HepG2 (cell line): ENCODE data around the gene TXNRD3. TPM values are rescaled to one million over a fixed set of nuclear protein-coding genes. Genes with fewer than 3 reads are reported as not detected.

Source experiments
- ATAC-seq: fragments of 200-7000 bp; cut with Tn5 transposase; 3 replicates; pipeline ENCODE4 v1.9.1; 2020; ENCODE audit warnings: mild to moderate bottlenecking, moderate library complexity
- BruUV-seq: library from RNA; stranded (reverse); fragments of 400-500 nt; replicated peaks from 2 replicates; lab custom pipeline; 2021; lab: Mats Ljungman, UMichigan
- CTCF ChIA-PET: fragments of 300-600 bp; formaldehyde crosslinking; extraction: SDS; loops from one replicate; lab custom pipeline; 2021; ENCODE audit warnings: low total read pairs, inconsistent platforms, low intra/inter-chr PET ratio; lab: Yijun Ruan, JAX
- POLR2A ChIA-PET: fragments of 350-600 bp; sonication (Branson Sonifier 250); formaldehyde crosslinking; loops from one replicate; lab custom pipeline; 2020; ENCODE audit warnings: antibody characterized with exemption, inconsistent platforms; lab: Yijun Ruan, JAX
- DNase-seq: peaks from one replicate; pipeline ENCODE4 v3.0.0-alpha.2; 2015; ENCODE audit warnings: low spot score
- FAIRE-seq: peaks from 3 replicates; lab custom pipeline; 2011; peaks lifted over from hg19 to GRCh38; lab: Jason Lieb, UNC
- H2AFZ ChIP-seq: one replicate; pipeline ENCODE4 v1.6.1; 2011; ENCODE audit warnings: low read length, inconsistent platforms
- H3K27ac ChIP-seq: fragments of 300-600 bp; 3 replicates; pipeline ENCODE4 v1.8.0; 2011; ENCODE audit warnings: mixed run types, mild to moderate bottlenecking, mixed read lengths, low read length, inconsistent platforms; ENCODE audit not compliant: insufficient read depth; ENCODE audit errors: extremely low read length
- H3K27me3 ChIP-seq, 2 experiments: fragments of 200-600 bp in 1 of 2; 2 replicates in 1 of 2; 3 replicates in 1 of 2; pipeline versions ENCODE4 v1.6.0 to v1.8.0; 2011; ENCODE audit warnings: low read length in 2 of 2, mild to moderate bottlenecking in 2 of 2, moderate library complexity in 2 of 2, inconsistent platforms in 1 of 2; ENCODE audit not compliant: insufficient read depth in 2 of 2, control insufficient read depth in 1 of 2
- H3K36me3 ChIP-seq, 2 experiments: fragments of 200-600 bp in 1 of 2; replicated peaks in 1 of 2; 2 replicates in 1 of 2; 3 replicates in 1 of 2; pipeline versions ENCODE4 v1.5.1 to v1.8.0; 2011; ENCODE audit warnings: low read length in 2 of 2, inconsistent platforms in 1 of 2; ENCODE audit not compliant: insufficient read depth in 2 of 2, control insufficient read depth in 1 of 2
- H3K4me1 ChIP-seq: 2 replicates; pipeline ENCODE4 v1.5.1; 2012; ENCODE audit warnings: low read length, inconsistent platforms; ENCODE audit not compliant: insufficient read depth
- H3K4me2 ChIP-seq: 2 replicates; pipeline ENCODE4 v1.6.0; 2011; ENCODE audit warnings: low read depth, low read length, inconsistent platforms
- H3K4me3 ChIP-seq, 3 experiments: fragments of 200-600 bp in 1 of 3; sonication (generic), shearing (Covaris generic) in 1 of 3; replicated peaks in 1 of 3; 2 replicates each; pipeline ENCODE4 v1.5.1; 2011 to 2016; ENCODE audit warnings: low read length in 3 of 3, inconsistent platforms in 2 of 3, low read depth in 2 of 3, mild to moderate bottlenecking in 2 of 3, control low read depth in 1 of 3, mixed read lengths in 1 of 3; ENCODE audit not compliant: insufficient read depth in 1 of 3
- H3K79me2 ChIP-seq: one replicate; pipeline ENCODE4 v1.6.1; 2011; ENCODE audit warnings: low read length, inconsistent platforms; ENCODE audit not compliant: insufficient read depth
- H3K9ac ChIP-seq: 2 replicates; pipeline ENCODE4 v1.6.0; 2011; ENCODE audit warnings: mild to moderate bottlenecking, low read depth, low read length, inconsistent platforms; ENCODE audit not compliant: insufficient read depth
- H3K9me3 ChIP-seq: 2 replicates; pipeline ENCODE4 v1.5.1; 2012; ENCODE audit warnings: mild to moderate bottlenecking, low read length
- H4K20me1 ChIP-seq: 2 replicates; pipeline ENCODE4 v1.6.0; 2011; ENCODE audit warnings: inconsistent platforms, mild to moderate bottlenecking, low read length, moderate library complexity; ENCODE audit not compliant: insufficient read depth
- HCFC1 ChIP-seq: fragments of 150-350 bp; IDR thresholded peaks from 2 replicates; pipeline ENCODE4 v1.6.1; 2014; ENCODE audit warnings: low read depth, low read length
- IRF9 ChIP-seq: sonication (generic); formaldehyde crosslinking; IDR thresholded peaks from 2 replicates; pipeline ENCODE4 v1.8.0; 2022; ENCODE audit warnings: missing genetic modification reagents, mild to moderate bottlenecking, borderline replicate concordance
- MIER3 ChIP-seq: IDR thresholded peaks from 2 replicates; pipeline ENCODE4 v1.6.1; 2016; ENCODE audit warnings: missing compliant biosample characterization, borderline replicate concordance
- MTF2 ChIP-seq: sonication (generic); formaldehyde crosslinking; IDR thresholded peaks from 2 replicates; pipeline ENCODE4 v1.5.0; 2020; ENCODE audit warnings: missing genetic modification reagents, borderline replicate concordance
- NR2C2 ChIP-seq: sonication (generic); formaldehyde crosslinking; IDR thresholded peaks from 2 replicates; pipeline ENCODE4 v1.4.0; 2020; ENCODE audit warnings: missing genetic modification reagents, mild to moderate bottlenecking, moderate library complexity, borderline replicate concordance
- REPIN1 ChIP-seq: sonication (generic); formaldehyde crosslinking; IDR thresholded peaks from 2 replicates; pipeline ENCODE4 v1.8.0; 2022; ENCODE audit warnings: missing genetic modification reagents, low read depth, mild to moderate bottlenecking, borderline replicate concordance
- RFX1 ChIP-seq: fragments of 450-650 bp; IDR thresholded peaks from 2 replicates; pipeline ENCODE4 v1.6.1; 2017
- RFX3 ChIP-seq: IDR thresholded peaks from 2 replicates; pipeline ENCODE4 v1.6.1; 2016; ENCODE audit warnings: missing biosample characterization, missing genetic modification reagents
- RNF2 ChIP-seq: fragments of 450-650 bp; conservative IDR thresholded peaks from 2 replicates; pipeline ENCODE4 v1.6.1; 2016; ENCODE audit warnings: low read depth
- THAP9 ChIP-seq: sonication (generic); formaldehyde crosslinking; IDR thresholded peaks from 2 replicates; pipeline ENCODE4; 2020; ENCODE audit warnings: missing genetic modification reagents, mild to moderate bottlenecking, borderline replicate concordance
- ZNF672 ChIP-seq: sonication (generic); formaldehyde crosslinking; IDR thresholded peaks from 2 replicates; pipeline ENCODE4 v1.8.1; 2022; ENCODE audit warnings: missing genetic modification reagents
- ZSCAN12 ChIP-seq: sonication (generic); formaldehyde crosslinking; IDR thresholded peaks from 2 replicates; pipeline ENCODE4 v1.9.0; 2021; ENCODE audit warnings: mild to moderate bottlenecking, missing genetic modification reagents
- ZUFSP ChIP-seq: sonication (generic); formaldehyde crosslinking; IDR thresholded peaks from 2 replicates; pipeline ENCODE4 v1.9.0; 2021; ENCODE audit warnings: missing genetic modification reagents, mild to moderate bottlenecking, borderline replicate concordance
- WGBS: methylation state at CpG from one replicate; pipeline ENCODE4 v1.1.6; 2017; ENCODE audit warnings: low lambda C conversion rate; 5-methylcytosine and 5-hydroxymethylcytosine counted together
- in situ Hi-C: cut with HindIII; loops from 2 replicates; pipeline ENCODE4 v1.10.0; 2017; ENCODE audit warnings: low pct_unique_long_range_greater_than_20kb; ENCODE audit not compliant: extremely low pct_ligation_motif_present
- intact Hi-C: fragments of 100-400 bp; cut with micrococcal nuclease; formaldehyde crosslinking; loops from one replicate; pipeline ENCODE4 v1.10.0; 2022; ENCODE audit not compliant: unreplicated experiment
- polyA plus RNA-seq, 8 experiments: library from polyadenylated mRNA; depleted of rRNA in 3 of 8; stranded (reverse) in 7 of 8; unstranded in 1 of 8; fragments of >200 nt; fragmentation: Illumina TruSeq in 4 of 8; extraction: Trizol in 4 of 8; gene quantifications; 2 replicates each; pipeline versions ENCODE4 v1.2.1 to v1.2.3, GENCODE V29; 2011 to 2016; ENCODE audit warnings: low read depth in 4 of 8, missing spikeins in 1 of 8, mixed read lengths in 1 of 8; ENCODE audit not compliant: insufficient read depth in 1 of 8
- total RNA-seq, 5 experiments: library from RNA; depleted of rRNA; stranded (reverse); fragments of >200 nt; fragmentation: Illumina TruSeq; extraction: Trizol; gene quantifications; 2 replicates each; pipeline ENCODE4 v1.2.3, GENCODE V29; 2016; ENCODE audit warnings: low read depth in 1 of 5

TXNRD3 gene
- total and polyA plus RNA-seq, 2 of the 13 experiments (the other 11 are each of a cell fraction or from before 2014, with no cell fraction given) = 4.8 to 20.7 TPM

GRCh38 chr3:126693921-126694320, 39.0 kb upstream of the TXNRD3 start:
- Histone ChIP-seq H2AFZ (no peak overlapping the region), H3K27me3 (peaks cover 0 to 14% of the 10 kb centered on the region in 2 experiments; a peak in 2 of 5 replicates), H3K4me1 (no peaks in the 10 kb centered on the region), H3K79me2 (no peaks in the 10 kb centered on the region), H3K36me3 (no peaks in the 10 kb centered on the region), H3K9ac (no peak overlapping the region), H3K27ac (no peak overlapping the region), H3K4me3 (no peak overlapping the region), H3K4me2 (no peak overlapping the region), H4K20me1 (no peaks in the 10 kb centered on the region), H3K9me3 (no peaks in the 10 kb centered on the region)
- ATAC-seq = no peak
- intact Hi-C loops (no loop called here), in situ Hi-C loops (no loop called here)
- WGBS = 34% methylated on average over 3 of the region's 3 CpGs
- FAIRE-seq = no peak
- DNase-seq = no peak
- BruUV-seq = no TSS peak
- ChIA-PET CTCF (no interaction called here), POLR2A (no interaction called here)
- TF ChIP-seq ZNF672 (CRISPR knock-in tag) (no peak), IRF9 (CRISPR knock-in tag) (no peak), ZUFSP (CRISPR knock-in tag) (no peak), THAP9 (CRISPR knock-in tag) (no peak), ZSCAN12 (CRISPR knock-in tag) (no peak), HCFC1 (no peak), RNF2 (no peak), RFX1 (no peak), RFX3 (no peak), NR2C2 (CRISPR knock-in tag) (no peak), REPIN1 (no peak), MTF2 (no peak), MIER3 (CRISPR knock-in tag) (no peak)
